Measurements from ENCODE around the gene FRMD4A.

FRMD4A gene

DNA sequence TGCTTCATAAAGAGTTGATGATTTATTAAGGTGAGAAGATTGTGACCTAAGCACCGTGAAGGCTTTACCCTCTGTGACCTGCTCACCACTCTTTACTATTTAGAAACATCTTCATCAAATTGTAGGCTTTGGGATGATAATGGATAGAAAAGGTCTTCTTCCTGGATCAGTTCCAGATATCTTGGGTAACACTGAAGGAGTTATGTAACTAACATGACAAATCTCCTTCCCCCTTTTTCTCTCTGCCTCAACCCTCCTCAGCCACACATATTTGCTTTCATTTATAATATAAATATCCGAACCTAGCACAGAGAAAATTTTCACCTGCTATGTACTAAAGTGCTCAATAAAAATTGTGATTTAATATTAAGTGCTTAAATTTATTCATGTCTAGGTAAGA is 151.5 kb downstream of the FRMD4A start:
- DNase-seq (ENCODE audit: insufficient read length), result no peak
- no peak for FAIRE-seq
- TF ChIP-seq POLR2AphosphoS5 (IDR thresholded peaks at IDR 0.05; ENCODE audit: low read depth, low read length) (no peak), POLR2A (IDR thresholded peaks at IDR 0.05; ENCODE audit: low read depth, low read length) (no peak), TAF1 (IDR thresholded peaks at IDR 0.05; ENCODE audit: borderline replicate concordance, low read depth, low read length) (no peak)

DNA sequence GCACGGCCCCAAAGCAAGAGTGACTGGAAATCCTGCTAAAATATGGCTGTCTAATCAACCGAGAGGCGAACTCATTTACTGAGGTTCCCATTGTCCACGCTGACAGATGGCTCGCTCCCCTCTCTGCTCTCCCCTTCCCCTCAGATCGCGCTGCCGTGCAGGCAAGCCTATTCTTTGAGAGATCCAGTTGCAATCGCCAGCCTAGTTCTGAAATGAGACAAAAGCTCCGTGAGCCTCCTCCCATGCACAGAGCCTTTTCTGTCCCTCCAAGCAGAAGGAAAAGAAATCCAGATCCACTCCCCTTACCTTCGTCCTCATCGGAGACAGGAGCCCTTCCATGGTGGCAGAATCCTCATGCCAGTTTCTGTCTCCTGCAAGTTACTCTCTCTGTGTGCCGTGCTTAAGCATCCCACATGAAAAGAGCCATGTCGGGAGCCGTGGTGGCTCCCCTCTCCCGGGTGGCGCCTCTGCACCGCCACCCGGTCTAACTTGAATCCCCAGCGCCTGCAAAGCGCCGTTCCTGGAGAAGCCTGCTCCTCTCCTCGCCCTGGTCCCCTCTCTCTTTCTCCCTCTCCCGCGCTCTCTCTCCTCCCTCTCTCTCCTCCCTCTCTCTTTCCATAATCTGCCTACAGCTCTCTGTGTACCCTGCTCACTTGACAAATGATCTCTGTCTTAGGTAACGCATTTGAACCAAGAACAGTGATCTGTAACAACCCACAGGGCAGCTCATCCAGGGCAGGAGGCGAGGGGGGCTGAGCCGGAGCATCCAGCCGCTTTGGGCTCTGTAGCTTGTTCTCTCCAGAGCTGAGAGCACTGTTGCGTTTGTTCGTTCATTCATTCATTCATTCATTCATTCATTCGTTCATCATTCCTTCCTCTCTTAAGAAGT is 156.8 kb downstream of the FRMD4A start:
- DNase-seq (ENCODE audit: insufficient read length), result no peak
- FAIRE-seq, result no peak
- TF ChIP-seq POLR2AphosphoS5 (IDR thresholded peaks at IDR 0.05; ENCODE audit: low read depth, low read length) (no peak), POLR2A (IDR thresholded peaks at IDR 0.05; ENCODE audit: low read depth, low read length) (no peak), TAF1 (IDR thresholded peaks at IDR 0.05; ENCODE audit: borderline replicate concordance, low read depth, low read length) (no peak)

DNA sequence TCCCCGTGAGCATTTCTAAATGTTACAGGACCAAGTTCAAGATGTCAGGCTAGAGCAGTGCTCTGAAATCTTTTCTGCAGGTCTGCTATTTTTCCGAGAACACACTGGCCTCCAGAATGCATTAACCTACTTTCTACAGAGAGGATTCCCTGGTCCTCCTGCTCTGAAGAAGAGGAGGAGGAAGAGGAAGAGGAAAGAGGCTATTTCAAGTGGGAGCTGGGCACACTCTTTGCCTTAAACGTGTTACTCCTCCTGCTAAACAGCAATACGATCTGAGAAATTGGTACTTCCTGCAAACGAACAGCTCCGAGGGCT is 157.4 kb downstream of the FRMD4A start:
- TF ChIP-seq POLR2A (IDR thresholded peaks at IDR 0.05; ENCODE audit: low read depth, low read length) (no peak), POLR2AphosphoS5 (IDR thresholded peaks at IDR 0.05; ENCODE audit: low read depth, low read length) (no peak), TAF1 (IDR thresholded peaks at IDR 0.05; ENCODE audit: borderline replicate concordance, low read depth, low read length) (no peak)
- DNase-seq (ENCODE audit: insufficient read length) (no peak), FAIRE-seq (peak; percentile 17)

DNA sequence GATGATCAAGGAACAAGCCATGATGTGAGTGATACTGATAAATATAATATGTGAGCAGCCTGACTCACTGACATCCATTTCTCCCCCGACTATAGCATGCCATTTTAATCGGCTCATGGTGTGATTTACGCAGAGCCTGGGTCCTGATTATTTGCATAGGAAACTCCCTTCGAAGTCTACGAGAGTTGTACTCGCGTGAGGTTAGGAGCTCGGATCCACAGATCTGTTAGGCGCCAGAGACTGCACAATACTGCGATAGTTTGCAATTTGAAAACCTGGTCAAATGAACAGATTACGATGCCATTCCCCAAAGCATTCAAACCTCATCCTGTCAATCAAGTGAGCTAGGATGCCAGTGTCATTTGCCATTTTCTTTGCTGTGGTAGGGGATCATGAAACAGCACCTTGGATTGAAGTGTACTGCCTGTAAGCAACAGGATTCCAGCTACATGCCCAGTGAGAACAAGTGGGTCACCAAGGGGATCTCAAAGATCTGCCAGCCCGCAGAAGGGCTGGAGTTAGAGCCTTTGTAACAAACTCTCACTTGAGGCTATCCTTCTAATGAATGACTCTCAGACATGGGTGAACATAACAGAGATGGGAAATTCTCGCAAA is 158.3 kb downstream of the FRMD4A start:
- FAIRE-seq (no peak), DNase-seq (ENCODE audit: insufficient read length) (no peak)
- no peak for TF ChIP-seq POLR2AphosphoS5 (IDR thresholded peaks at IDR 0.05; ENCODE audit: low read depth, low read length)
- no peak for TF ChIP-seq TAF1 (IDR thresholded peaks at IDR 0.05; ENCODE audit: borderline replicate concordance, low read depth, low read length)
- no peak for TF ChIP-seq POLR2A (IDR thresholded peaks at IDR 0.05; ENCODE audit: low read depth, low read length)

DNA sequence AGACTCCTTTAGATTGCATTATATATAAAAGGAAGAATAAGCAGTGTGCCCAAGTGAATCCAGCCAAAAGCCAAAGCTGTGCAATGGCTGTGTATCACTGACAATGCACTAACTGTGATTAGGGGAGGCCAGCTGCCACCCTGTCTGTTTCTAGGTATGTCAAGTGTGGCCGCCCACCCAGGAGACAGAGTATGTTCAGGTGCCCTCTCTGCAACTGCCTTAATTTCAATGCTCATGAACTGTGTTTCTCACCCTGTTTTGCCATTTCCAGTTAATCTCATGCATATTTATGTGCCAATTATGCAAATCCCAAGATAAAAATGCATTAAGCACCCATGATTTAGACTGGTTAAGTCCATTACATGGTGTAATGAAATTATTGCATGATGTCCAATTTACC is 159.4 kb downstream of the FRMD4A start:
- DNase-seq (ENCODE audit: insufficient read length) (no peak), FAIRE-seq (no peak)
- TF ChIP-seq POLR2AphosphoS5 (IDR thresholded peaks at IDR 0.05; ENCODE audit: low read depth, low read length), result no peak
- no peak for TF ChIP-seq POLR2A (IDR thresholded peaks at IDR 0.05; ENCODE audit: low read depth, low read length)
- no peak for TF ChIP-seq TAF1 (IDR thresholded peaks at IDR 0.05; ENCODE audit: borderline replicate concordance, low read depth, low read length)

DNA sequence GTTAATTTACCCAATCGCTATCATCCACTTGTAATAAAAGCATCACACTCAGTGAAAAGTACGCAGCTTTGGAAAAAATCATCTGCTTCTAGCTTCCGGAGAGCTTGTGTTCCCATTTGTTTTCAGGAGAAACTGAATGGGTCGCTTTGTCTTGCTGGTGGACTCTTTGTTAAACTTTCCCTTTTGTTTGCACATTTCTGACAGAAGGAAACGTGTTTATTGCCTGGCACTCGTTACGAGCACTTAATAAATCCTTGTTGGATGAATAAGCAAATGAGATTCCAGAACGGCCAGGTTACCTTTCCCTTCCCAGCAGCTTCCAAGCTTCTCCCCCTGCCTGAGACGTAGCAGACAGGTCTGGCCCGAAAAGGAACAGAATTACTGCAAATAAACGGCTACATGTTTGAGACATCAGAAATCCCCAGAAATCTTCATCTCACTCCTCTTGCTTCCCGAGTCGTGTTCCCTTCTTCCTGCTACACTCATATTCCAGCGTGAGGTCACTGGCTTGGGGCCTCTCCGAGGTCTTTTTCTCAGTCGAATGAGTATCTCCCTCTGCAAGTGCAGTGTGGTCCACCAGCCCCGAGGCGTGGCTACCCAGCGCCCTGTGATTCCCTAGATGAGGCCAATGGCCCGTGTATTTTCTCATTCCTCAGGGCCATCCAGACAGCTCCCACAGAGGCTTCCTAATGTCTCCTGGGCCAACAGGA is 167.2 kb downstream of the FRMD4A start:
- no peak for FAIRE-seq
- TF ChIP-seq POLR2A (IDR thresholded peaks at IDR 0.05; ENCODE audit: low read depth, low read length) (no peak), POLR2AphosphoS5 (IDR thresholded peaks at IDR 0.05; ENCODE audit: low read depth, low read length) (no peak), TAF1 (IDR thresholded peaks at IDR 0.05; ENCODE audit: borderline replicate concordance, low read depth, low read length) (no peak)

DNA sequence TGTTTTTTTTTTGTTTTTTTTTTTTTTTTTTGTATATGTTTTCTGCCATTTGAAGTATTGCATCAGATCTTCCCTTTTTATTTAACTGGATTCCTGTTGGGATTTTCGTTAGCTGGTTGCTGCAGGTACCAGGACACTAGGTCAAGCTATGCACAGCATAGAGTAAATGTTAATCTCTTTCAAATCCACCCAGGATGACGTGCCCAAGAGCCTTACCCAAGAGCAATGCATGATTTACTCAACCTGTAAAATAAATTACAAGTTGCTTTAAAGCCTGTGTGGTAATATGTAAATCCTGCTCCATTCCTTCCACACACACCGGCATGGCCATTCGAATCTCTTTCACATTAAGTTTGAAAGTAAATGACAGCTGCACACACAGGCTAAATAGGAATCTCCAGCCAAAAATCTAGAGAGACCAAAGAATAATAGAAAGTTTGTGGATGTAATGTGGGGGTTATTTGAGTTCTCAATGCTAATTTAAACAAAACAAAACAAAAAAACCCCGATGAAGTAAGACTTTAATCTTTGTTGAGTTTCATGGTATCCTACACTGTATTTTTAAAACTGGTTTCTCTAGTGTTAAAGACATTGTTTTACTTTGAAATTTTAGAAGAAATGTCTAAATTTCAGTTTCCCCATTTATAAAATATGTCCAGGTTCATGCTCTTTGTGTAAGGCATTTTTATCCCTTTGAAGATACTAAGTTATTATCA is 167.9 kb downstream of the FRMD4A start:
- DNase-seq (ENCODE audit: insufficient read length) (no peak), FAIRE-seq (no peak)
- no peak for TF ChIP-seq POLR2A (IDR thresholded peaks at IDR 0.05; ENCODE audit: low read depth, low read length)
- no peak for TF ChIP-seq TAF1 (IDR thresholded peaks at IDR 0.05; ENCODE audit: borderline replicate concordance, low read depth, low read length)
- no peak for TF ChIP-seq POLR2AphosphoS5 (IDR thresholded peaks at IDR 0.05; ENCODE audit: low read depth, low read length)

More for the DNA sequence above, 167.2 kb downstream of the FRMD4A start:
- no peak for DNase-seq (ENCODE audit: insufficient read length)

DNA sequence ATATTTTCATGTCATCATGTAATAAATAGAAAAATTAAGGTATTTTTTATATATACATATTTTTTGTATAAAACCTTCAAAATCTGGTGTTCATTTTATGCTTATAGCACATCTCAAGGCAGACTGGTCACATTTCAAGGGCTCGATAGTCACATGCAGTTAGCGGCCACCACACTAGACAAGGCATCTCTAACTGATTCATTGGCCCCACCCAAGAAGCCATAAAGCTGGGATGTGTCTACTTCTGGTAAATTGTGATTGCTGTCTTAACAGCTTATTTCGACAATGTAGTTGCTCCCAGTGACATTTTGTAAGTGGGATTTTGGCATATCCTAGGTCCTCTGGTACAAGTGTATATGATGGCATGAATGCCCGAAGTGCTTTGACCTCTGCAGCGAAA is 168.7 kb downstream of the FRMD4A start:
- no peak for DNase-seq (ENCODE audit: insufficient read length)
- TF ChIP-seq TAF1 (IDR thresholded peaks at IDR 0.05; ENCODE audit: borderline replicate concordance, low read depth, low read length) (no peak), POLR2AphosphoS5 (IDR thresholded peaks at IDR 0.05; ENCODE audit: low read depth, low read length) (no peak), POLR2A (IDR thresholded peaks at IDR 0.05; ENCODE audit: low read depth, low read length) (no peak)
- FAIRE-seq, result no peak

DNA sequence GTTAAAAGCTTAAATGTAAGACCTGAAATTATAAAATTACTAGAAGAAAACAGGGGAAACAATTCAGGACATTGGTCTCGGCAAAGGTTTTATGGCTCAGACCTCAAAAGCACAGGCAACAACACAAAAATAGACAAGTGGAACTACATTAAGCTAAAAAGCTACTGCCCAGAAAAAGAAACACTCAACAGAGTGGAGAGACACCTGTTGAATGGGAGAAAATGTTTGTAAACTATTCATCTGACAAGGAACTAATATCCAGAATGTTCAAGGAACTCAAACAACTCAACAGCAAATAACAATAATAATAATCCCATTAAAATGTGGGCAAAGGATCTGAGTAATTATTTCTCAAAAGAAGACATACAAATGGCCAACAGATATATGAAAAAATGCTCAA is 170.4 kb downstream of the FRMD4A start:
- DNase-seq (ENCODE audit: insufficient read length) (no peak), FAIRE-seq (no peak)
- no peak for TF ChIP-seq TAF1 (IDR thresholded peaks at IDR 0.05; ENCODE audit: borderline replicate concordance, low read depth, low read length)

DNA sequence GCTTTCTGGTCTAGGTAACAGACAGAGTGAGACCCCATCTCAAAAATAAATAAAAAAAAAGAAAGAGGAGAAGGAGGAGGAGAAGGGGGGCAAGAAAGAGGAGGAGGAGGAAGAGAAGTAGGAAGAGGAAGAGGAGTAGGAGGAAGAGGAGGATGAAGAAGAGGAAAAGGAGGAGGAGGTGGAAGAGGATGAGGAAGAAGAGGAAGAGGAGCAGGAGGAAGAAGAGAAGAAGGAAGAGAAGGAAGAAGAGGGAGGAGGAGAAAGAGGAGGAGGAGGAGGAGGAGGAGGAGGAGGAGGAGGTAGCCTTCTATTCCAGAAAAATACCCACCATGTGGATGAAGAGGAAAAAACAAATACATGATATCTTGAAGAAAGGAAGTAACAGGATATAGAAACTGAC is 172.1 kb downstream of the FRMD4A start:
- DNase-seq (ENCODE audit: insufficient read length), result no peak
- TF ChIP-seq TAF1 (IDR thresholded peaks at IDR 0.05; ENCODE audit: borderline replicate concordance, low read depth, low read length) (no peak), POLR2AphosphoS5 (IDR thresholded peaks at IDR 0.05; ENCODE audit: low read depth, low read length) (no peak), POLR2A (IDR thresholded peaks at IDR 0.05; ENCODE audit: low read depth, low read length) (no peak)
- no peak for FAIRE-seq

DNA sequence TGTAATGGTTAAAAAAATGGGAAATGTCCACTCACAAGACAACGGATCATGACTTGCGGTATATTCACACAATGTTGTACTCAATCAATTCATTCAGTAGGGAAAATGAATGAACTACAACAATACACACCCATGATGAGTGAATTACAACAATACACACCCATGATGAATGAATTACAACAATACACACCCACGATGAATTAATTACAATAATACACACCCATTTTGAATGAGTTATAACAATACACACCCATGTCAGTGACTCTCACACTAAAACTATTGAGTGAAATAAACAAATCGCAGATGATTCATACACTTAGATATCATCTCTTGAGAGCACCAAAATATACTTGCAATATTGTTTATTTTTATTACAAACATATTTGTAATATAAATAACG is 174.6 kb downstream of the FRMD4A start:
- DNase-seq (ENCODE audit: insufficient read length) (no peak), FAIRE-seq (no peak)
- no peak for TF ChIP-seq POLR2AphosphoS5 (IDR thresholded peaks at IDR 0.05; ENCODE audit: low read depth, low read length)
- no peak for TF ChIP-seq TAF1 (IDR thresholded peaks at IDR 0.05; ENCODE audit: borderline replicate concordance, low read depth, low read length)
- no peak for TF ChIP-seq POLR2A (IDR thresholded peaks at IDR 0.05; ENCODE audit: low read depth, low read length)

Data from GM12892 (cell line).